KBM-7 (cell line): ENCODE results near the gene MYH7B.

Experiments
- DNase-seq: peaks from one replicate; pipeline ENCODE4 v3.0.0-alpha.2; 2015
- in situ Hi-C: fragments of 300-500 bp; cut with MboI; formaldehyde crosslinking; loops from 2 replicates; pipeline ENCODE4 v1.14.3; 2020; ENCODE audit warnings: low sequenced_read_pairs, low pct_unique_long_range_greater_than_20kb, mixed read lengths

The MYH7B gene

GRCh38 chr20:34955231-34956040 is at the start of gene MYH7B, which contains the start of gene GSS:
MYH7B (plus strand) TSS chr20:34955868; CDS start chr20:34978006, 22,138 bp downstream.
GSS (minus strand) TSS chr20:34955806; CDS start chr20:34951852, 3,954 bp downstream.
- in situ Hi-C loops, result no loop called here
- peak; percentile 97 for DNase-seq

- DNase-seq, result peak; percentile 56
- in situ Hi-C loops, result no loop called here
Observed at GRCh38 chr20:34907616-34908469, 47.8 kb upstream of the MYH7B start.

GRCh38 chr20:34915131-34915530 is 40.5 kb upstream of the MYH7B start:
- no peak for DNase-seq
- in situ Hi-C loops, result no loop called here

- DNase-seq, result no peak
- in situ Hi-C loops, result no loop called here
Observed at GRCh38 chr20:34915749-34916455, 39.8 kb upstream of the MYH7B start.

GRCh38 chr20:34916774-34917354 is 38.8 kb upstream of the MYH7B start:
- in situ Hi-C loops, result no loop called here
- DNase-seq, result no peak

GRCh38 chr20:34920055-34920454 is 35.6 kb upstream of the MYH7B start:
- in situ Hi-C loops, result no loop called here
- DNase-seq, result no peak

GRCh38 chr20:34921436-34921835 is 34.2 kb upstream of the MYH7B start:
- no peak for DNase-seq
- in situ Hi-C loops, result no loop called here

- no peak for DNase-seq
- in situ Hi-C loops, result no loop called here
Observed at GRCh38 chr20:34922654-34923381, 32.9 kb upstream of the MYH7B start.

GRCh38 chr20:34923414-34923813 is 32.3 kb upstream of the MYH7B start:
- in situ Hi-C loops, result no loop called here
- no peak for DNase-seq

- in situ Hi-C loops, result no loop called here
- DNase-seq, result no peak
Observed at GRCh38 chr20:34925341-34925740, 30.3 kb upstream of the MYH7B start.

- no peak for DNase-seq
- in situ Hi-C loops, result no loop called here
Observed at GRCh38 chr20:34925981-34926380, 29.7 kb upstream of the MYH7B start.

- in situ Hi-C loops, result no loop called here
- no peak for DNase-seq
Observed at GRCh38 chr20:34926581-34926980, 29.1 kb upstream of the MYH7B start.

- in situ Hi-C loops, result no loop called here
- DNase-seq, result no peak
Observed at GRCh38 chr20:34927736-34928135, 27.9 kb upstream of the MYH7B start.

- in situ Hi-C loops, result no loop called here
- DNase-seq, result no peak
Observed at GRCh38 chr20:34928411-34928810, 27.3 kb upstream of the MYH7B start.

- in situ Hi-C loops, result no loop called here
- DNase-seq, result no peak
Observed at GRCh38 chr20:34931771-34932170, 23.9 kb upstream of the MYH7B start.

GRCh38 chr20:34938466-34939163 is 17.1 kb upstream of the MYH7B start:
- in situ Hi-C loops, result no loop called here
- peak; percentile 96 for DNase-seq

- in situ Hi-C loops, result no loop called here
- no peak for DNase-seq
Observed at GRCh38 chr20:34940081-34940481, 15.6 kb upstream of the MYH7B start.

- DNase-seq, result peak; percentile 28
- in situ Hi-C loops, result no loop called here
Observed at GRCh38 chr20:34941226-34941625, 14.4 kb upstream of the MYH7B start.
